Measurements from ENCODE around the gene LRRC36. TPM values are rescaled to one million over a fixed set of nuclear protein-coding genes. Genes with fewer than 3 reads are reported as not detected.

The LRRC36 gene
- total and polyA plus RNA-seq, 2 of the 13 experiments (the other 11 are each of a cell fraction or from before 2014, with no cell fraction given) = 0.12 to 0.15 TPM

DNA sequence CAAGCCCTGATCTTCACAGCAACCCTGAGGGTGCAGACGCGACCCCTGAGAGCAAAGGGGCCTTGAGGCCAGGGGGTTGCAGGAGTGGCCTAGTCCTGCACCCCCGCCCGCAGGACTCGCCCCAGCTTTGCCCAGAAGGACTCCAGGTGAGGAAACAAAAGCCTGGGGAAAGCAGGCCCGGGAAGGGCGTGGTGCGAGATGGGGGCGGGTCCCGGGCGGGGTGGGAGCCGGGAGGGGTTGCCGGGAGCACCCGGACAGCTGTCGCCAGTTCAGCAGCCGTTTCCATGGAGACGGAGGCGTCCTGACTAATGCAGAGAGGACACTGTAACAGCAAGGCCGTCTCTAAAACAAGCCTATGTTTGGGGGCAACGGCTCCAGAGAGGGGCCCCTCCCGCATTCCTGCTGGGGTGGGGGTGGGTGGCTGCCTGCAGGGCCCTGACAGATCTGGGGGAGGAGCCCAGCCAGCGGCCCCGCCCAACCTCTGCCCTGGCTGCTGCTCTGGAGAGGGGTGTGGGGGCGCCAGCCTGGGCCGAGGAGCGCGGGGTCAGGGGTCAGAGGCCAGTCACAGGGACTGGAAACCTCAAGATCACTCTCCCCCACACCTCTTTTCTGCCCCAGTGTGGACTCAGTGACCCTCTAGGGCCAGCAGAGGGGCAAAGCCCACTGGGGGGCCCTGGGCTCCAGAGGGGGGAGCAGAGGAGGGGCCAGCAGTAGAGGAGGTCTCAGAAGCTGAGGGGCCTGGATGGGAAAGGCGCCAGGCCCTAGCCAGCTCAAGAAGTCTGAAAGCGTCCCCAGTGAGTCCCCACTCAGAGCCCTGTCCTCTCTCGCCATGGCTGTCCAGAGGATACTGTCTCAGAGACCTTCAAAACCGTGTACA, 69.8 kb downstream of the LRRC36 start (continued):
- TF ChIP-seq, protein P1, sequence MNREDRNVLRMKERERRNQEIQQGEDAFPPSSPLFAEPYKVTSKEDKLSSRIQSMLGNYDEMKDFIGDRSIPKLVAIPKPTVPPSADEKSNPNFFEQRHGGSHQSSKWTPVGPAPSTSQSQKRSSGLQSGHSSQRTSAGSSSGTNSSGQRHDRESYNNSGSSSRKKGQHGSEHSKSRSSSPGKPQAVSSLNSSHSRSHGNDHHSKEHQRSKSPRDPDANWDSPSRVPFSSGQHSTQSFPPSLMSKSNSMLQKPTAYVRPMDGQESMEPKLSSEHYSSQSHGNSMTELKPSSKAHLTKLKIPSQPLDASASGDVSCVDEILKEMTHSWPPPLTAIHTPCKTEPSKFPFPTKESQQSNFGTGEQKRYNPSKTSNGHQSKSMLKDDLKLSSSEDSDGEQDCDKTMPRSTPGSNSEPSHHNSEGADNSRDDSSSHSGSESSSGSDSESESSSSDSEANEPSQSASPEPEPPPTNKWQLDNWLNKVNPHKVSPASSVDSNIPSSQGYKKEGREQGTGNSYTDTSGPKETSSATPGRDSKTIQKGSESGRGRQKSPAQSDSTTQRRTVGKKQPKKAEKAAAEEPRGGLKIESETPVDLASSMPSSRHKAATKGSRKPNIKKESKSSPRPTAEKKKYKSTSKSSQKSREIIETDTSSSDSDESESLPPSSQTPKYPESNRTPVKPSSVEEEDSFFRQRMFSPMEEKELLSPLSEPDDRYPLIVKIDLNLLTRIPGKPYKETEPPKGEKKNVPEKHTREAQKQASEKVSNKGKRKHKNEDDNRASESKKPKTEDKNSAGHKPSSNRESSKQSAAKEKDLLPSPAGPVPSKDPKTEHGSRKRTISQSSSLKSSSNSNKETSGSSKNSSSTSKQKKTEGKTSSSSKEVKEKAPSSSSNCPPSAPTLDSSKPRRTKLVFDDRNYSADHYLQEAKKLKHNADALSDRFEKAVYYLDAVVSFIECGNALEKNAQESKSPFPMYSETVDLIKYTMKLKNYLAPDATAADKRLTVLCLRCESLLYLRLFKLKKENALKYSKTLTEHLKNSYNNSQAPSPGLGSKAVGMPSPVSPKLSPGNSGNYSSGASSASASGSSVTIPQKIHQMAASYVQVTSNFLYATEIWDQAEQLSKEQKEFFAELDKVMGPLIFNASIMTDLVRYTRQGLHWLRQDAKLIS (CRISPR knock-in tag; IDR thresholded peaks at IDR 0.05) = no peak
- TF ChIP-seq ZNF83 (CRISPR knock-in tag; IDR thresholded peaks at IDR 0.05; ENCODE audit: borderline replicate concordance) (no peak), REXO4 (CRISPR knock-in tag; IDR thresholded peaks at IDR 0.05; ENCODE audit: borderline replicate concordance) (no peak), TFAP4 (IDR thresholded peaks at IDR 0.05; ENCODE audit: borderline replicate concordance, low read depth) (peak; percentile 87), ZNF513 (CRISPR knock-in tag; conservative IDR thresholded peaks at IDR 0.05) (no peak), ZNF143 (CRISPR knock-in tag; IDR thresholded peaks at IDR 0.05) (no peak), POLR2A (IDR thresholded peaks at IDR 0.05; ENCODE audit: insufficient read depth in 1 of 2, low read depth in 2 of 2, low read length in 2 of 2) (no peak), U2AF2 (IDR thresholded peaks at IDR 0.05; ENCODE audit: low read depth, low read length) (no peak), HIVEP1 (CRISPR knock-in tag; IDR thresholded peaks at IDR 0.05) (no peak), ZNF672 (CRISPR knock-in tag; IDR thresholded peaks at IDR 0.05) (no peak), IKZF1 (IDR thresholded peaks at IDR 0.05) (no peak), EED (CRISPR knock-in tag; IDR thresholded peaks at IDR 0.05) (no peak), NCOR1 (IDR thresholded peaks at IDR 0.05; ENCODE audit: borderline replicate concordance, low read length) (0 out of 2 replicates have a peak, but pooled peaks have one; percentile 23), NFKB2 (CRISPR knock-in tag; IDR thresholded peaks at IDR 0.05; ENCODE audit: borderline replicate concordance) (0 out of 2 replicates have a peak, but pooled peaks have one; percentile 14), GATAD2A (CRISPR knock-in tag; IDR thresholded peaks at IDR 0.05) (no peak), NFRKB (IDR thresholded peaks at IDR 0.05) (no peak), ZNF691 (CRISPR knock-in tag; IDR thresholded peaks at IDR 0.05; ENCODE audit: borderline replicate concordance, low read depth) (no peak), POLR2AphosphoS5 (IDR thresholded peaks at IDR 0.05; ENCODE audit: low read depth, low read length) (no peak), KLF16 (CRISPR knock-in tag; IDR thresholded peaks at IDR 0.05) (0 out of 4 replicates have a peak, but pooled peaks of 1 of the 2 experiments have one; percentile 39), NR2C2 (CRISPR knock-in tag; IDR thresholded peaks at IDR 0.05; ENCODE audit: borderline replicate concordance) (peak; percentile 79), ZBTB39 (CRISPR knock-in tag; IDR thresholded peaks at IDR 0.05) (no peak)
